Stimulated activated CD4-positive, alpha-beta T cell treated with anti-CD3 and anti-CD28 coated beads, TNF-alpha, amount 100 ng/mL, for 1 hour (primary cell): ENCODE data around the gene ZNF569.
"Not testable (repeated sequence)": the region's sequence is repeated elsewhere in the genome, so short reads cannot be mapped to it uniquely, and the experiment has no call there.

Experiments used
- DNase-seq, 3 donors: peaks; one replicate each; pipeline ENCODE4 v3.0.0-alpha.2; 2020; ENCODE audit warnings: low read depth in 3 of 3, low spot score in 1 of 3

The ZNF569 gene

GRCh38 chr19:37466798-37467607, at the start of gene ZNF569:
TSS of gene ZNF569 (minus strand) at chr19:37467444. CDS start at chr19:37444921, 22,523 bp downstream.
- DNase-seq = peak; percentile 71 to 73 (median 71)

GRCh38 chr19:37513397-37513796, 46.2 kb upstream of the ZNF569 start:
- no peak for DNase-seq

- no peak for DNase-seq
Observed at GRCh38 chr19:37511821-37512220, 44.6 kb upstream of the ZNF569 start.

- DNase-seq = no peak
Observed at GRCh38 chr19:37511186-37511585, 43.9 kb upstream of the ZNF569 start.

- DNase-seq = no peak
Observed at GRCh38 chr19:37507167-37507464, 39.9 kb upstream of the ZNF569 start.

- peak; percentile 51 to 71 (median 53) for DNase-seq
Observed at GRCh38 chr19:37506387-37507166, 39.3 kb upstream of the ZNF569 start, which contains the start of gene ZNF793. TSS of gene ZNF793 (plus strand) at chr19:37506939. CDS start at chr19:37523440, 16,501 bp downstream.

GRCh38 chr19:37505958-37506386, 38.7 kb upstream of the ZNF569 start:
- no peak for DNase-seq

- no peak for DNase-seq
Observed at GRCh38 chr19:37492213-37492612, 25.0 kb upstream of the ZNF569 start.

GRCh38 chr19:37484406-37485168, 17.3 kb upstream of the ZNF569 start:
- DNase-seq = no peak

GRCh38 chr19:37472165-37472564, 4.9 kb upstream of the ZNF569 start:
- DNase-seq = no peak

GRCh38 chr19:37470216-37470615, 3.0 kb upstream of the ZNF569 start:
- no peak for DNase-seq

GRCh38 chr19:37468961-37469777, 1.9 kb upstream of the ZNF569 start, which contains the start of gene ZNF570:
TSS of gene ZNF570 (plus strand) at chr19:37469356. CDS start at chr19:37470355, 999 bp downstream.
- DNase-seq = peak; percentile 62 to 76 (median 75)

GRCh38 chr19:37467608-37468090, 405 bp upstream of the ZNF569 start:
- DNase-seq = no peak

GRCh38 chr19:37466277-37466797, 907 bp downstream of the ZNF569 start:
- no peak for DNase-seq

GRCh38 chr19:37452500-37453245, 14.6 kb downstream of the ZNF569 start:
- no peak for DNase-seq

GRCh38 chr19:37413313-37414084, 53.7 kb downstream of the ZNF569 start:
- no peak for DNase-seq

- no peak for DNase-seq
Observed at GRCh38 chr19:37412700-37413099, 54.5 kb downstream of the ZNF569 start.

- DNase-seq = not testable (repeated sequence)
Observed at GRCh38 chr19:37406140-37406846, 61.0 kb downstream of the ZNF569 start.
